GM10266 (cell line): ENCODE data around the gene CEACAM3.
A peak's percentile ranks its signal among the peaks of the same experiment; 100 is the strongest.

Source experiments
- DNase-seq: peaks from one replicate; pipeline ENCODE4 v3.0.0; 2012; ENCODE audit errors: extremely low spot score
- CTCF ChIP-seq: IDR thresholded peaks from 2 replicates; pipeline ENCODE4 v1.5.1; 2012; ENCODE audit warnings: mild to moderate bottlenecking, low read depth; ENCODE audit not compliant: control insufficient read depth, insufficient read depth; ENCODE audit errors: missing control alignments

CEACAM3 gene

GRCh38 chr19:41795031-41795461 lies 1.3 kb upstream of the CEACAM3 start:
- peak; percentile 80 for TF ChIP-seq CTCF
- DNase-seq, result no peak

- TF ChIP-seq CTCF, result no peak
- DNase-seq, result no peak
Measured at GRCh38 chr19:41796901-41797300, 514 bp downstream of the CEACAM3 start.

- DNase-seq, result no peak
- no peak for TF ChIP-seq CTCF
Measured at GRCh38 chr19:41799444-41800000, 3.1 kb downstream of the CEACAM3 start.

- no peak for TF ChIP-seq CTCF
- no peak for DNase-seq
Measured at GRCh38 chr19:41801031-41801430, 4.6 kb downstream of the CEACAM3 start.

GRCh38 chr19:41801792-41802211 lies 5.4 kb downstream of the CEACAM3 start:
- no peak for DNase-seq
- TF ChIP-seq CTCF, result no peak

GRCh38 chr19:41802770-41803169 lies 6.4 kb downstream of the CEACAM3 start:
- no peak for TF ChIP-seq CTCF
- no peak for DNase-seq

GRCh38 chr19:41804336-41804735 lies 7.9 kb downstream of the CEACAM3 start:
- no peak for TF ChIP-seq CTCF
- DNase-seq, result no peak
